Retinal pigment epithelial cell (primary cell): ENCODE results near the gene RLN3.

Experiments
- DNase-seq: peaks from one replicate; pipeline ENCODE4 v3.0.0-alpha.2; 2010; ENCODE audit warnings: low read depth
- H3K4me3 ChIP-seq: 2 replicates; pipeline ENCODE4 v1.5.1; 2011; ENCODE audit warnings: mild to moderate bottlenecking, low read length, control low read depth, moderate library complexity
- TF ChIP-seq, protein P1 (sequence below): conservative IDR thresholded peaks from 2 replicates; pipeline ENCODE4 v1.5.1; 2011; ENCODE audit warnings: low read depth, low read length, control low read depth, inconsistent platforms

RLN3 gene

DNA sequence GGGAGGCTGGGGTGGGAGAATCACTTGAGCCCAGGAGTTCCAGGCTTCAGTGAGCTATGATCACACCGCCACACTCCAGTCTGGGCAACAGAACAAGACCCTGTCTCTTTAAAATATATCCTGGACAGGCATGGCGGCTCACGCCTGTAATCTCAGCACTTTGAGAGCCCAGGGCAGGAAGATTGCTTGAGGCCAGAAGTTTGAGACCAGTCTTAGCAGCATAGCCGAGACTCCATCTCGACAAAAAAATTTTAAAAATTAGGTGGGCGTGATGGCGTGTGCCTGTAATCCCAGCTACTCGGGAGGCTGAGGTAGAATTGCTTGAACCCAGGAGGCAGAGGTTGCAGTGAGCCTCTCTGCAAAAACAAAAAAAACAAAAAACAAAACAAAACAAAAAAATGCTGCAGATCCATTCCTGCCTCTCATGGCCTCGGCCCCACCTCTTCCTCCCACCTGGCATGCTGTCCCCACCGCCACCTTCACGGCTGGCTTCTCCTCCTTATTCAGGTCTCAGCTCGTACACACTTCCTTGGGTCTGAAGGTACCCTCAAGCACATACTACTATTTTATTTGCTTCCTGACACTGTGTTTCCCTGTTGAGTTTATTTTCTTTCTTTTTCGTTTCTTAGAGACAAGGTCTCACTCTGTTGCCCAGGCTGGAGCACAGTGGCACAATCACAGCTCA lies 27.1 kb upstream of the RLN3 start:
- TF ChIP-seq, protein P1, sequence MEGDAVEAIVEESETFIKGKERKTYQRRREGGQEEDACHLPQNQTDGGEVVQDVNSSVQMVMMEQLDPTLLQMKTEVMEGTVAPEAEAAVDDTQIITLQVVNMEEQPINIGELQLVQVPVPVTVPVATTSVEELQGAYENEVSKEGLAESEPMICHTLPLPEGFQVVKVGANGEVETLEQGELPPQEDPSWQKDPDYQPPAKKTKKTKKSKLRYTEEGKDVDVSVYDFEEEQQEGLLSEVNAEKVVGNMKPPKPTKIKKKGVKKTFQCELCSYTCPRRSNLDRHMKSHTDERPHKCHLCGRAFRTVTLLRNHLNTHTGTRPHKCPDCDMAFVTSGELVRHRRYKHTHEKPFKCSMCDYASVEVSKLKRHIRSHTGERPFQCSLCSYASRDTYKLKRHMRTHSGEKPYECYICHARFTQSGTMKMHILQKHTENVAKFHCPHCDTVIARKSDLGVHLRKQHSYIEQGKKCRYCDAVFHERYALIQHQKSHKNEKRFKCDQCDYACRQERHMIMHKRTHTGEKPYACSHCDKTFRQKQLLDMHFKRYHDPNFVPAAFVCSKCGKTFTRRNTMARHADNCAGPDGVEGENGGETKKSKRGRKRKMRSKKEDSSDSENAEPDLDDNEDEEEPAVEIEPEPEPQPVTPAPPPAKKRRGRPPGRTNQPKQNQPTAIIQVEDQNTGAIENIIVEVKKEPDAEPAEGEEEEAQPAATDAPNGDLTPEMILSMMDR, result no peak
- DNase-seq, result no peak
- no peak overlapping the region for H3K4me3 ChIP-seq

DNA sequence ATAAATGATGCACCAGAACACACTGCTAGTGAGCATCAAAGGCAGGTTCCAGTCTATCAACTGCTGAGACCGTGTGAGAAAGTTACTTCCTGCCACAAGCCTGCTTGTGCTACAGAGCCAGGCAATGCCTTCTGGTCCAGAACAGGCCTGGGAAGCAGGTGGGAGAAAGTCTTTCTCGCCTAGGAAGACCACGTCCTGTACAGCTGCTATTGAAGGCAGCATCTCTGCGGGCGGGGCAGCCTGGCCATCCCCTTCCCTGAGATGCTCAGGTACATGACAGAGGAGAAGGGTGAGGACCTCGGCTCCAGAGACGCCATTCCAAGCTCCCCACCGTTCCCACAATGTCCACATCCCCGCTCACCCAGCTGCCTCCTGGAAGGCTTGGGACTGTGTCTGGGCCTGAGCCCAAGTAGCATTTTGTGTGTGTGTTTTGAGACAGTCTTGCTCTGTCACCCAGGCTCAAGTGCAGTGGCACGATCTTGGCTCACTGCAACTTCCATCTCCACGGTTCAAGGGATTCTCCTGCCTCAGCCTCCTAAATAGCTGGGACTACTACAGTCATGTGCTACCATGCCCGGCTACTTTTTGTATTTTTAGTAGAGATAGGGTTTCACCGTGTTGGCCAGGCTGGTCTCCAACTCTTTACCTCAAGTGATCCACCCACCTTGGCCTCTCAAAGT lies 25.2 kb upstream of the RLN3 start:
- TF ChIP-seq, protein P1, result no peak
- DNase-seq, result no peak
- H3K4me3 ChIP-seq, result no peak overlapping the region

DNA sequence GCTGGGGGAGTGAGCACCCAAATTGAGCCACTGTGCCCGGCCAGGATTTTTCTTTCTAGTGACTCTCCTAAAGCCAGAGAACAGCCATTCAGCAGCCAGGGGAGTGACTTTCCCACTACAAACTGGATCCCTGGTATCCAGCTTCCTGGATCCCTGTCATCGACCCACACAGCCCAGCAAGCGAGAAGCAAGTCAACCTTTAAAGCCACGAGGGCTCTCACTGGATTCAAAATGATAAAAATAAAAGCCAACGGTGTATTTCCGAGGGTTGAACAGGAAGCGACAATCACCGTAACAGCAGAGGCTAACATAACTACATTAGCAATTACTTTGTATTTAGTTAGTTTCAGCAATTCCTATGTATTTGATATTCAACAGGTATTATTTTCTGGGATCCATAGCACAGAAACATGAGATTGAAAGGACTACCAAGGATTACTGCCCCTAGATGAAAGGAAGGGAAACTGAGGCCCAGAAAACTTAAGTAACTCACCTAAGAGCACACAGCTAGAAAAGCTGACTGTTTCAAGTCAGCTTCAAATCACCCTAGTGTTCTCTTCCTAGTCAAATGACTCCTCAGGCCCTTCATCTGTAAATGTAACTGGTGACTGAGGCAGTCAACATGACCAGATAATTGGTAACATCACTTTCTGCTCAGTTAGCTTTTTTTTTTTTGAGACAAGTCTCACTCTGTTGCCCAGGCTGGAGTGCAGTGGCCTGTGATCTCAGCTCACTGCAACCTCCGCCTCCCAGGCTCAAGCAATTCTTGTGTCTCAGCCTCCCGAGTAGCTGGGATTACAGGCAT lies 24.5 kb upstream of the RLN3 start:
- H3K4me3 ChIP-seq, result no peak overlapping the region
- TF ChIP-seq, protein P1, result no peak
- DNase-seq, result no peak

DNA sequence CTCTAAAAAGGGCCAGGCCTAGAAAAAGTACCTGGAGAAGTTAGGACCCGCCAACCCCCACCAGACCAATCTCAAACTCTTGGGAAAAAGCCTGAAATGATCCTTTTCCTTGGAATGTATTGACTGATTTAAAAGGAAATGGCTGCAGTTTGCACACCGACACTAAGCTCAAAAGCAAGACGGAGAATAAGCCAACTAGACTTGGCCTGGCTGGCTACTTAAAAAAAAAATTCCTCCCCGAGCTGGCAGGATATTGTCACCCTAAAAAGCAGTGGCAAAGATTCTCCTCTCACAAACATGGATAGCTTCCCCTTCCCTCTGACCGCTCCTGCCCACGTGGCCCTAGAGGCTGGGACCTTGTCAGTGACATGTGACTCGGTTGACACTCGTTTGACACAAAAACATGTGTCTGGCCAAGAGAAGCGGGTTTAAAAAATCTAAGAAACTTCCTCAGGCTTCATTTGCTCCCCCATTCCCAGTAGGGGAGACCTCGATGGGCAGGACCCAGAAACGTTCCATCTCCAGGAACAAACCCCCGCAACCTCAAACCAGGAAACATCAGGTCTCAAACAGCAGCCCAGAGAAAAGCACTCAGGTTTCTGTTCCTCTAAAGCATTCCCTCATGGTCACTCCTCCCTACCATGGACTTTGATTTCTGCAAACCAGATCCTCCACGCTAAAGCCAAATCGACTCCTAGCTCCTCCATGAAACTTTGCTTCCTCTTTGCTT lies 23.2 kb upstream of the RLN3 start:
- DNase-seq, result no peak
- no peak overlapping the region for H3K4me3 ChIP-seq
- TF ChIP-seq, protein P1, result no peak

DNA sequence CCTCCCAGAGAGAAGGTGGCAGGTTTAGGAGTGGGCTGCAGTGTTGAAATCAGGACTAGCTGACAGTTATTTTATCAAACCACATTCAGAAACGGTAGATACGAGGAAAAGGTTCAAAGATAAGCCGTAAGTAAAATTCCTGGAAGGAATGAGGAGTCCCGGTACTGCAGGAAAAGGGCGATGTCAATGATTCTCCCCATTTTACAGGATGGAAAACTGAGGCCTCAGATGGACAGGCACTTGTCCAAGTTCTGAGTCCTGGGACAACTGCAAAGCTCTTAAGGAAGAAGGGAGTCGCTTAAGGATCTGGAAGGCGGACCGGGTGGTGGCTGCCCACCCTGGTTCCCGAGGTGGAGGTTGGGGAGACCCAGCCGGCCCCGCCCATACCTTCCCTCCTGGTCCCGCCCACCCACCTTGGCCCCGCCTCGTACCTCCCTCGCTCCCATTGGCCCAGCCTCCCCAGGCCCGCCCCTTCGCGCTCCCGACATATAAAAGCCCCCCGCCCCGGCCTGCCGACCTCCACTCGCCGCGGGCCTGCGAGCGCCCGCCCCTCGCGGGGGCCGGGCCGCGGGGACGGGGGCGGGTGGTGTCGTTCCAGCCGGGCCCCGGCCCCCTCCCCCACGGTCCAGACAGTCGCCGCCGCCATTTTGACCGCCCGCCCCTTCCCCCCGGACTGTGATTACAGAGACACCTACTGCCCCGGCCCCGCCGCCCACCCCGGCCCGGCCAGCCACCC lies 22.4 kb upstream of the RLN3 start:
- DNase-seq, result peak; percentile 48
- TF ChIP-seq, protein P1, result no peak
- peak overlapping the region; percentile 66 for H3K4me3 ChIP-seq

DNA sequence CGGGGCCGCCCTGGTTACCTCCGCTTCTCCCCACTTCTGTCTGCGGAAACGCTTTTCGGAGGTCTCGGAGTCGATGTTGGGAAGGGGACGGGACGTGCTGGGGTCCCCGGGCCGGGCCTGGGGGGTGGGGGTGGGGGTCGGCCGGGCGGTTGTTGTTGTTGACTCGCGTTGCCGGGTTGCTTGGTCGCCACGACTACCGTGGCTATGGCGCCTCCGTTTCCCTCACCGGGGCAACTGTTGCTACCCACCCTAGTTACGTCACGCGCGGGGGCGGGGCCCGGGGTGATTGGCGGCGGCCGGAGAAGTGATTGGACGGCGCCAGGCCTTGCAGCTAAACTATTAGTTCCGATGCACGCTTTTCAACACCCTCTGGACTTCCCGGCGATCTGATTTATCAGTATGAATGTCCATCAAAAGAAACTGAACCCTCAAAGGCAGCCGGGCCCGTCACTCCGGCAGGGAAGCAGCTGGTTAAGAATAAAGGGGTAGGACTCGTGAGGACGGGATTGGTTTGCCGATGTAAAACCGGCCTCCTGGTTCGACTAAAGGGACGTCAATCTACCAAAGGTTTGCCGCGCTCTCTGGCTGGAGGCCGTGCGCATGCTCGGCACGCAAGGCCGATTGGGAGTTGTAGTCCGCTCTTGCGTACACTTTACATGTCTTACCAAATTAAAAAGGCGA lies 21.7 kb upstream of the RLN3 start, which contains the start of gene RFX1:
TSS of gene RFX1 (minus strand) at position 236 of the 681 bp plus-strand sequence. CDS start 12,477 bp downstream, outside the sequence.
- peak; percentile 100 for DNase-seq
- peak within 1 kb of the TSS; percentile 66 for H3K4me3 ChIP-seq
- TF ChIP-seq, protein P1, result no peak
